HUES48 (cell line): ENCODE measurements around the gene SCRG1.

ENCODE experiments used
- H3K27ac ChIP-seq: one replicate; pipeline ENCODE4 v1.7.0; 2013; ENCODE audit warnings: low read depth, low read length, inconsistent platforms
- H3K27me3 ChIP-seq: 2 replicates; pipeline ENCODE4 v1.6.1; 2013; ENCODE audit warnings: mild to moderate bottlenecking, low read length; ENCODE audit not compliant: control insufficient read depth, insufficient read depth
- H3K36me3 ChIP-seq: 2 replicates; pipeline ENCODE4 v1.6.1; 2013; ENCODE audit warnings: low read length; ENCODE audit not compliant: control insufficient read depth, insufficient read depth
- H3K4me1 ChIP-seq: 2 replicates; pipeline ENCODE4 v1.6.1; 2013; ENCODE audit warnings: mild to moderate bottlenecking, low read length; ENCODE audit not compliant: control insufficient read depth, insufficient read depth
- H3K4me3 ChIP-seq: 2 replicates; pipeline ENCODE4 v1.5.1; 2013; ENCODE audit warnings: mild to moderate bottlenecking, low read depth, low read length
- H3K9ac ChIP-seq: 2 replicates; pipeline ENCODE4 v1.6.1; 2013; ENCODE audit warnings: mild to moderate bottlenecking, low read depth, low read length, moderate library complexity
- H3K9me3 ChIP-seq: 2 replicates; pipeline ENCODE4 v1.6.1; 2013; ENCODE audit warnings: low read length; ENCODE audit not compliant: control insufficient read depth, insufficient read depth

The SCRG1 gene

DNA sequence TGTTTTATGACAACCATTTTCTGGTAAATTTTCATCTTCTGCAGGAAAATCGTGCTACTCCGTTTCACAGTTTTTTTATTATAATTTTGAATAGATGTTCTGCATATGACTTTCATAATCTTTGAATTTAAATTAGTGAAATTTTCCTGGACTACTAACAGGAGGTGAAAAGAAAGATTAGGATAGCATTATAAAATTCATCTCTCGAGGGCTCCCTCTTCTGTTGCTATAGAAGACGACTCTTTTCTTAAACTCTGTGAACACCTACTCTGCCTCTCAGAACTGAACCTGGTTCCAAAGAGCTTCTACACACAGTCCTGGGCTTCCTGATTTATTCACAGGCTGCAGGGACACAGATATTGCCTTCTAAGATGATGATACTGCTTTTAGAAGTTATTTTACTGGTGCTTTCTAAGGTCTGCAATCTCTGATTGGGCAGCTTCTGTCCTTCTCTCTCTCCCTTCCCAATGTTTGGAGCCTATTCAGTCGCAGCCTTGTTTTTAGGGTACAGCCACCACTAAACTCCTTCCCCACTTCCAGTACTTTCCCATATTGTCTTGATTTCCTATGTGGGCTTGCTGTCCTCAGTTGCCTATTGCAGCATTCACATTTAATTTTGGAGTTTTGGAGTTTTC lies 38.2 kb downstream of the SCRG1 start:
- H3K9ac ChIP-seq = no peak overlapping the region
- H3K9me3 ChIP-seq = no peaks in the 10 kb centered on the region
- H3K27ac ChIP-seq = no peak overlapping the region
- no peaks in the 10 kb centered on the region for H3K27me3 ChIP-seq
- no peaks in the 10 kb centered on the region for H3K36me3 ChIP-seq
- H3K4me3 ChIP-seq = no peak overlapping the region
- H3K4me1 ChIP-seq = no peaks in the 10 kb centered on the region; the same call in 1 of the 2 replicates

DNA sequence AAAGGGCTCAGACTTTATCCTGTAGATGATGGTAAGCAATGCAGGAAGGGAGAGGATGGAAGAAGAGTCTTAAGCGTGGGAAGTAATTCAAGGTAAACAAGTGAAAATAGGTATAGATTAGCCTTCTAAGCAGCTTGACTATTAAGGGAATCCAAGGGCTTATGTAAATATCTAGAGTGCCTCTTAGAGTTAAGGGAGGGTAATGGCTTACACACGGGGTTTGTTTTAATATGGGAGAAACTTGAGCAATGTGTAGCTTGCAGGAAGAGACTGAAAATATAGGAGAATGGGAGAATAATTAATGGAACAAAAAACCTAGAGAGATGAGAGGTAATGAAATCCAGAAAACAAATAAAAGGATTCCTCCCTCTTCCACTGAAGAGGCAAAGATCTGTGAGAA lies 41.0 kb downstream of the SCRG1 start:
- no peaks in the 10 kb centered on the region for H3K36me3 ChIP-seq
- H3K27me3 ChIP-seq = no peaks in the 10 kb centered on the region
- no peak overlapping the region for H3K27ac ChIP-seq

GRCh38 chr4:173347467-173347866 lies 51.4 kb downstream of the SCRG1 start:
- Histone ChIP-seq H3K9ac (no peak overlapping the region), H3K36me3 (no peaks in the 10 kb centered on the region), H3K27ac (no peak overlapping the region), H3K4me3 (no peak overlapping the region), H3K9me3 (no peaks in the 10 kb centered on the region; the same call in 1 of the 2 replicates), H3K4me1 (peaks cover 22% of the 10 kb centered on the region), H3K27me3 (no peaks in the 10 kb centered on the region)

More for the DNA sequence above, 41.0 kb downstream of the SCRG1 start:
- H3K4me3 ChIP-seq = no peak overlapping the region
- no peaks in the 10 kb centered on the region; the same call in 1 of the 2 replicates for H3K4me1 ChIP-seq
- H3K9me3 ChIP-seq = no peaks in the 10 kb centered on the region
- H3K9ac ChIP-seq = no peak overlapping the region

GRCh38 chr4:173346074-173346473 lies 52.8 kb downstream of the SCRG1 start:
- Histone ChIP-seq H3K4me3 (no peak overlapping the region), H3K27ac (no peak overlapping the region)

DNA sequence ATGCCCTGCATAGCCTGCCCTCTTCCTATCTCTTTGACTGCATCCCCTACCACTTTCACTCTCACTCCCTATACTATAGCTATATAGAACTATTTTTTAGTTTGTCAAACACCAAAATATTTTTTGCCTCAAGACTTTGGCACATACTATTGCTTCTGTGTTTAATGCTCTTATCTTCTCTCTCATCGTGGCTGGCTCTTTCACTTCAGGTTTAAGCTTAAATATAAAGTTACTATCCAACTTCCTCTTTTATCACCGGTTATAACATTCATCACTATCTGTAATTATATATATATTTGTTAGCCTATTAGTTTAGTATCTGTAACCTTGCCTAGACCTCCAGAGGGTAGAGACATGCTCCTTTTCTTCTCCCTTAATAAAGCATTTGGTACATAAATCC lies 53.3 kb downstream of the SCRG1 start:
- Histone ChIP-seq H3K9me3 (no peaks in the 10 kb centered on the region; the same call in 1 of the 2 replicates), H3K4me3 (no peak overlapping the region), H3K36me3 (no peaks in the 10 kb centered on the region), H3K9ac (no peak overlapping the region), H3K27me3 (no peaks in the 10 kb centered on the region), H3K4me1 (peaks cover 22% of the 10 kb centered on the region), H3K27ac (no peak overlapping the region)

More at GRCh38 chr4:173346074-173346473, 52.8 kb downstream of the SCRG1 start:
- Histone ChIP-seq H3K27me3 (no peaks in the 10 kb centered on the region), H3K9me3 (no peaks in the 10 kb centered on the region; the same call in 1 of the 2 replicates), H3K9ac (no peak overlapping the region), H3K4me1 (peaks cover 22% of the 10 kb centered on the region), H3K36me3 (no peaks in the 10 kb centered on the region)

DNA sequence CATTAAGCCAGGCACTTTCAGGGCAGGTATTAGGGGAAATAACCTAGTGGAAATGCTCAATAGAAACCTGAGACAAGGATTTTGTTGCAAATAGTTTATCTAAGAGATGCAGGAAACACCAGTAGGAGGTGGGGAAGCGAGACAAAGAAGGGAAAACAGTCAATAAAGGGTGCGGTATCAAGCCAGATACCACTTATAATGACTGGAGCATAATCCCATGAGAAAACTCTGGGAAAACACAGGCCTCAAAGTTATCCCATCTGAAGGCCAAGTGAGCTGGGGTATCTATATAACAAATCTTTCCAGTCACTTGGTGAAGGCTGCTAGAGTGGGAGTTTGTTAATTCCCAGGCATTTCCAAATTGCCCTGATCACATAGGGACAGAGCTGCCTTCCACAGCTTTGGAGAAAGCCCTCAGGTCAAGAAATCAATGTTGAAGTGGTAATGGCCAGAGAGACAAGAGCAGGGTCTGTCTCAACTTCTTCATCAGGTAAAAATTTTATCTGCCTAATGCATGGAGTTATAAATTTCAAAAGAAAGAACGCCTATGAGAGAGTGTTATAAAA lies 55.0 kb downstream of the SCRG1 start:
- no peaks in the 10 kb centered on the region; the same call in 1 of the 2 replicates for H3K9me3 ChIP-seq
- H3K27ac ChIP-seq = peak overlapping the region; percentile 52

DNA sequence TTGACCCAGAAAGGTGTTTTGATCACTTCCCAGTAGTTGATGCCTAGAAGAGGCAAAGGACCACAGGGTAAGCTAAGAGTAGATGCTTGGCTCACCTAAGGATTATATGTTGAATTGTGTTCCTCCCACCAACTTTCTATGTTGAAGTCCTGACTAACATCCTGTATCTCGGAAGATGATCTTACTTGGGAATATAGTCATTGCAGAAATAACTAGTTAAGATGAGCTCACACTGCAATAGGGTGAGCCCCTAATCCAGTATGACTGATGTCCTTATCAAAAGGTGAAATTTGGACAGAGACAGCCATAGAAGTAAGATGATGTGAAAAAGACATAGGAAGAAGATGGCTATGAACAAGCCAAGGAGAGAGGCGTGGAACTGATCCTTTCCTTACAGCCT lies 61.5 kb downstream of the SCRG1 start:
- no peak overlapping the region for H3K4me3 ChIP-seq
- no peak overlapping the region for H3K27ac ChIP-seq
- H3K4me1 ChIP-seq = peaks cover 14% of the 10 kb centered on the region
- no peaks in the 10 kb centered on the region for H3K9me3 ChIP-seq
- H3K36me3 ChIP-seq = peaks cover 8% of the 10 kb centered on the region
- no peak overlapping the region for H3K9ac ChIP-seq
- H3K27me3 ChIP-seq = 0 out of 2 replicates have a peak, but pooled peaks cover 5% of the 10 kb centered on the region

More for the DNA sequence above, 55.0 kb downstream of the SCRG1 start:
- no peaks in the 10 kb centered on the region for H3K36me3 ChIP-seq
- no peaks in the 10 kb centered on the region for H3K27me3 ChIP-seq
- H3K9ac ChIP-seq = no peak overlapping the region
- no peak overlapping the region for H3K4me3 ChIP-seq
- H3K4me1 ChIP-seq = peaks cover 22% of the 10 kb centered on the region

- peaks cover 31% of the 10 kb centered on the region for H3K36me3 ChIP-seq
- peaks cover 20% of the 10 kb centered on the region for H3K4me1 ChIP-seq
- H3K27me3 ChIP-seq = 0 out of 2 replicates have a peak, but pooled peaks cover 5% of the 10 kb centered on the region
- peak overlapping the region; percentile 91 for H3K9ac ChIP-seq
- no peaks in the 10 kb centered on the region for H3K9me3 ChIP-seq
- peak overlapping the region; percentile 99 for H3K27ac ChIP-seq
- peak overlapping the region; percentile 89 for H3K4me3 ChIP-seq
These were observed 63.8 kb downstream of the SCRG1 start for GRCh38 chr4:173334891-173335752.
